Tibial artery (tissue), 4 donors: Measurements from ENCODE around the gene ASIC4.

Experiments used
- DNase-seq, 2 donors: peaks; one replicate each; pipeline ENCODE4 v3.0.0-alpha.2; 2019
- H3K27ac ChIP-seq, 2 donors: fragments of 200-600 bp; sonication (generic) in 1 of 2; 1 replicate in 1 of 2; 2 replicates in 1 of 2; pipeline ENCODE4 v1.5.1; 2018 to 2019; ENCODE audit warnings: mild to moderate bottlenecking in 1 of 2
- H3K27me3 ChIP-seq, 2 donors: fragments of 200-600 bp; sonication (generic) in 1 of 2; one replicate each; pipeline versions ENCODE4 v1.5.1 to v1.6.0; 2016 to 2019
- H3K36me3 ChIP-seq, 3 donors: fragments of 200-600 bp; sonication (generic) in 2 of 3; one replicate each; pipeline ENCODE4 v1.5.1; 2016 to 2019; ENCODE audit warnings: mild to moderate bottlenecking in 2 of 3
- H3K4me1 ChIP-seq, 4 donors: fragments of 200-600 bp; sonication (generic) in 2 of 4; 1 replicate in 3 of 4; 2 replicates in 1 of 4; pipeline ENCODE4 v1.5.1; 2016 to 2019
- H3K4me3 ChIP-seq, 2 donors: fragments of 200-600 bp; sonication (generic) in 1 of 2; 1 replicate in 1 of 2; 2 replicates in 1 of 2; pipeline ENCODE4 v1.5.1; 2018 to 2019; ENCODE audit warnings: mild to moderate bottlenecking in 2 of 2
- H3K9me3 ChIP-seq, 3 donors: fragments of 200-600 bp; sonication (generic) in 1 of 3; one replicate each; pipeline ENCODE4 v1.5.1; 2016 to 2019
- CTCF ChIP-seq, 2 experiments: fragments of 200-600 bp in 1 of 2; fragments of 450-650 bp in 1 of 2; IDR thresholded peaks; one replicate each; pipeline ENCODE4 v1.5.1; 2017 to 2019; ENCODE audit warnings: antibody characterized with exemption in 2 of 2, mild to moderate bottlenecking in 1 of 2, moderate library complexity in 1 of 2
- intact Hi-C: fragments of 100-400 bp; cut with DNase I; formaldehyde crosslinking; loops from one replicate; pipeline ENCODE4 v1.15.0; 2023; ENCODE audit warnings: low total_unique reads

ASIC4 gene

DNA sequence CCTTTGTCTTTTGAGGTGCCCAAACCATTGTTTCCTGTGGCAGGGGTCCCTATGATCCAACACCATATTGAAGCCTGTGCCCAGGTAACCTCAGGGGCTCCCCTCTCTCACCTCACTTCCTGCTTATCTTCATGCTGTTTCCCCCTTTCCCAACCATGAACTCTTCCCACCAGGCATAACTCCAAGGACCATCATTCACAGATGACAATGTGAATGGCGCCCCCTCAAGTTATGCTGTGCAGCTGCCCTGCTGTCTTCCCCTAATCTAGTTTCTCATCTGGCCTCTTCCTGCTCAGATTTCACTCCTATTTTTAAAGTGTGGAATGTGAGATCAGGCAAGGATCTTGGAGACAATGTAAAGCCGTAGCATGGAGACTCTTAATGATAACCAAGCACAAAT is 14.1 kb upstream of the ASIC4 start:
- intact Hi-C loops: loop anchor here (5.0 kb wide), 1 partner anchor 37 kb away; no protein-coding TSS in a partner anchor
- Histone ChIP-seq H3K27me3 (no peaks in the 10 kb centered on the region), H3K9me3 (no peaks in the 10 kb centered on the region), H3K4me1 (peaks cover 0 to 40% (median 37%) of the 10 kb centered on the region in 4 donors), H3K27ac (no peak overlapping the region), H3K4me3 (no peak overlapping the region), H3K36me3 (peaks cover 23 to 38% (median 36%) of the 10 kb centered on the region in 3 donors)
- no peak for DNase-seq
- no peak for TF ChIP-seq CTCF (IDR thresholded peaks at IDR 0.05)

DNA sequence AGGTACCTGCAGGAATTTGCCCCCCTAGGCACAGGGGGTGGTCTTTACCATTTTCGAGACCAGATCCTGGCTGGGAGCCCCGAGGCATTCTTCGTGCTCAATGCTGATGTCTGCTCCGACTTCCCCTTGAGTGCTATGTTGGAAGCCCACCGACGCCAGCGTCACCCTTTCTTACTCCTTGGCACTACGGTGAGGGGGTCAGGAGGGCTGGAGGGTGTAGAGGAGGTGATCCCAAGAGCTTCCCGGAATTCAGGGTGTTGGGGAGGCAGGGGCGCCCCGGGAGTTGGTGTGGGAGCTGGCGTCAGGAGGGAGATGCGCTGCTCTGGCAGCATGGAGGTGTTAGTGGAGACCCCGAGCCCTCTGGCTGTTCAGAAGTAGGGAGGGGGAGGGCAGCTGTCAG is 12.4 kb upstream of the ASIC4 start:
- intact Hi-C loops: loop anchor here (5.0 kb wide), 1 partner anchor 35 kb away; no protein-coding TSS in a partner anchor
- H3K36me3 ChIP-seq: peaks cover 35 to 56% (median 53%) of the 10 kb centered on the region in 3 donors
- TF ChIP-seq CTCF (IDR thresholded peaks at IDR 0.05): no peak
- no peak overlapping the region for H3K4me3 ChIP-seq
- peaks cover 0 to 23% (median 21%) of the 10 kb centered on the region in 4 donors for H3K4me1 ChIP-seq
- no peaks in the 10 kb centered on the region for H3K27me3 ChIP-seq
- no peak overlapping the region for H3K27ac ChIP-seq
- no peak for DNase-seq
- H3K9me3 ChIP-seq: no peaks in the 10 kb centered on the region

- peaks cover 0 to 16% (median 14%) of the 10 kb centered on the region in 4 donors for H3K4me1 ChIP-seq
- intact Hi-C loops: loop anchor here (5.0 kb wide), 1 partner anchor 35 kb away; no protein-coding TSS in a partner anchor
- no peak for TF ChIP-seq CTCF (IDR thresholded peaks at IDR 0.05)
- no peaks in the 10 kb centered on the region for H3K27me3 ChIP-seq
- no peak overlapping the region for H3K27ac ChIP-seq
- DNase-seq: no peak
- no peaks in the 10 kb centered on the region for H3K9me3 ChIP-seq
- H3K4me3 ChIP-seq: no peak overlapping the region
- H3K36me3 ChIP-seq: peaks cover 36 to 63% (median 57%) of the 10 kb centered on the region in 3 donors
Observed at GRCh38 chr2:219502618-219503017, 11.7 kb upstream of the ASIC4 start.

GRCh38 chr2:219505585-219505984 is 8.7 kb upstream of the ASIC4 start:
- TF ChIP-seq CTCF (IDR thresholded peaks at IDR 0.05): no peak
- no peak overlapping the region for H3K4me3 ChIP-seq
- DNase-seq: no peak
- peaks cover 0 to 24% (median 21%) of the 10 kb centered on the region in 4 donors for H3K4me1 ChIP-seq
- no peak overlapping the region for H3K27ac ChIP-seq
- H3K27me3 ChIP-seq: peaks cover 0 to 2% of the 10 kb centered on the region in 2 donors
- no peaks in the 10 kb centered on the region for H3K9me3 ChIP-seq
- intact Hi-C loops: no loop called here
- peaks cover 36 to 67% (median 57%) of the 10 kb centered on the region in 3 donors for H3K36me3 ChIP-seq

GRCh38 chr2:219506153-219506801 is 8.0 kb upstream of the ASIC4 start:
- no peak for TF ChIP-seq CTCF (IDR thresholded peaks at IDR 0.05)
- H3K4me1 ChIP-seq: peaks cover 0 to 31% (median 23%) of the 10 kb centered on the region in 4 donors
- H3K36me3 ChIP-seq: peaks cover 36 to 67% (median 57%) of the 10 kb centered on the region in 3 donors
- H3K4me3 ChIP-seq: no peak overlapping the region
- H3K9me3 ChIP-seq: no peaks in the 10 kb centered on the region
- no peak for DNase-seq
- H3K27ac ChIP-seq: no peak overlapping the region
- H3K27me3 ChIP-seq: peaks cover 0 to 7% of the 10 kb centered on the region in 2 donors
- intact Hi-C loops: no loop called here
